Left ventricle myocardium inferior (tissue), 1 donor: ENCODE results near the gene MINDY3. TPM values are rescaled to one million over a fixed set of nuclear protein-coding genes. Genes with fewer than 3 reads are reported as not detected.
"Not testable (repeated sequence)": the region's sequence is repeated elsewhere in the genome, so short reads cannot be mapped to it uniquely, and the experiment has no call there.

Experiments
- DNase-seq: peaks from one replicate; pipeline ENCODE4 v3.0.0-alpha.2; 2020
- H3K27ac ChIP-seq: fragments of 200-600 bp; replicated peaks from 2 replicates; pipeline ENCODE4 v1.8.0; 2021
- H3K27me3 ChIP-seq: fragments of 200-600 bp; 2 replicates; pipeline ENCODE4 v1.8.0; 2021; ENCODE audit warnings: low read depth
- H3K36me3 ChIP-seq: fragments of 200-600 bp; 2 replicates; pipeline ENCODE4 v1.8.0; 2021
- H3K4me1 ChIP-seq: fragments of 200-600 bp; 2 replicates; pipeline ENCODE4 v1.8.0; 2021
- H3K4me3 ChIP-seq: fragments of 200-600 bp; 2 replicates; pipeline ENCODE4 v1.8.0; 2021; ENCODE audit warnings: mild to moderate bottlenecking, moderate library complexity
- H3K9me3 ChIP-seq: fragments of 200-600 bp; replicated peaks from 2 replicates; pipeline ENCODE4 v1.8.0; 2021
- CTCF ChIP-seq: fragments of 200-600 bp; IDR thresholded peaks from 2 replicates; pipeline ENCODE4 v1.8.0; 2021; ENCODE audit warnings: antibody characterized with exemption, mild to moderate bottlenecking, borderline replicate concordance
- intact Hi-C: fragments of 100-400 bp; cut with micrococcal nuclease; formaldehyde crosslinking; loops from one replicate; pipeline ENCODE4 v1.11.0; 2022
- total RNA-seq: library from RNA; stranded (reverse); fragmentation: NEBNext Ultra II Directional; extraction: Animal tissue kit (Norgen Biotek cat#: 25700); gene quantifications from one replicate; pipeline ENCODE4 v1.2.1, GENCODE V29; 2021
- donor health status: DM: no; HTN: yes; CAD: no; lungs with severe emphysema.

The MINDY3 gene
- total RNA-seq, 1 donor from 2014 or later: 22.5 TPM

GRCh38 chr10:15856328-15857015, 3.8 kb downstream of the MINDY3 start:
- TF ChIP-seq CTCF: no peak
- peaks cover under 1% of the 10 kb centered on the region for H3K9me3 ChIP-seq
- no peaks in the 10 kb centered on the region for H3K27me3 ChIP-seq
- H3K36me3 ChIP-seq: peaks cover under 1% of the 10 kb centered on the region
- no peak overlapping the region for H3K4me3 ChIP-seq
- intact Hi-C loops: no loop called here
- peaks cover 48% of the 10 kb centered on the region for H3K4me1 ChIP-seq
- DNase-seq: no peak
- H3K27ac ChIP-seq: no peak overlapping the region

- Histone ChIP-seq H3K36me3 (peaks cover 9% of the 10 kb centered on the region), H3K27ac (no peak overlapping the region), H3K9me3 (peaks cover 17% of the 10 kb centered on the region), H3K27me3 (no peaks in the 10 kb centered on the region), H3K4me3 (no peak overlapping the region), H3K4me1 (peaks cover 25% of the 10 kb centered on the region)
- DNase-seq: no peak
- intact Hi-C loops: no loop called here
- TF ChIP-seq CTCF: no peak
These were observed 6.5 kb downstream of the MINDY3 start for GRCh38 chr10:15853800-15854199.

- Histone ChIP-seq H3K27me3 (no peaks in the 10 kb centered on the region), H3K9me3 (peaks cover 17% of the 10 kb centered on the region), H3K4me3 (no peak overlapping the region), H3K27ac (no peak overlapping the region), H3K36me3 (peaks cover 9% of the 10 kb centered on the region), H3K4me1 (peaks cover 10% of the 10 kb centered on the region)
- intact Hi-C loops: no loop called here
- TF ChIP-seq CTCF: no peak
- DNase-seq: no peak
These were observed 8.2 kb downstream of the MINDY3 start for GRCh38 chr10:15852111-15852557.

- H3K27ac ChIP-seq, DNase-seq, H3K36me3 ChIP-seq, H3K4me3 ChIP-seq, H3K4me1 ChIP-seq, H3K27me3 ChIP-seq, intact Hi-C loops: not testable (repeated sequence)
- H3K9me3 ChIP-seq: peaks cover 17% of the 10 kb centered on the region
These were observed 9.8 kb downstream of the MINDY3 start for GRCh38 chr10:15850337-15850978.

GRCh38 chr10:15849316-15849715, 11.0 kb downstream of the MINDY3 start:
- peaks cover 17% of the 10 kb centered on the region for H3K9me3 ChIP-seq
- H3K36me3 ChIP-seq: peaks cover 9% of the 10 kb centered on the region
- no peak overlapping the region for H3K27ac ChIP-seq
- no peak for DNase-seq
- intact Hi-C loops: no loop called here
- no peak overlapping the region for H3K4me3 ChIP-seq
- no peaks in the 10 kb centered on the region for H3K4me1 ChIP-seq
- no peak for TF ChIP-seq CTCF
- no peaks in the 10 kb centered on the region for H3K27me3 ChIP-seq

GRCh38 chr10:15847481-15847880, 12.8 kb downstream of the MINDY3 start:
- Histone ChIP-seq H3K27ac (no peak overlapping the region), H3K4me3 (no peak overlapping the region), H3K27me3 (no peaks in the 10 kb centered on the region), H3K9me3 (peaks cover 17% of the 10 kb centered on the region), H3K36me3 (peaks cover 9% of the 10 kb centered on the region), H3K4me1 (peaks cover 13% of the 10 kb centered on the region)
- intact Hi-C loops: no loop called here
- no peak for DNase-seq
- TF ChIP-seq CTCF: no peak
